ENCODE results near the gene NOVA2. TPM values are rescaled to one million over a fixed set of nuclear protein-coding genes. Genes with fewer than 3 reads are reported as not detected.

The NOVA2 gene
- total and polyA plus RNA-seq, 2 of the 8 experiments (the other 6 are each of a cell fraction or from before 2014, with no cell fraction given), result 3.2 to 24.6 TPM

GRCh38 chr19:46000491-46001246 lies 27.0 kb upstream of the NOVA2 start (continued):
- no peak for TF ChIP-seq CHD7 (IDR thresholded peaks at IDR 0.05; ENCODE audit: insufficient replicate concordance, low read length)
